ENCODE data around the gene HPCA. TPM values are rescaled to one million over a fixed set of nuclear protein-coding genes. Genes with fewer than 3 reads are reported as not detected.

HPCA gene
- total RNA-seq, 4 donors from 2014 or later = not detected

DNA sequence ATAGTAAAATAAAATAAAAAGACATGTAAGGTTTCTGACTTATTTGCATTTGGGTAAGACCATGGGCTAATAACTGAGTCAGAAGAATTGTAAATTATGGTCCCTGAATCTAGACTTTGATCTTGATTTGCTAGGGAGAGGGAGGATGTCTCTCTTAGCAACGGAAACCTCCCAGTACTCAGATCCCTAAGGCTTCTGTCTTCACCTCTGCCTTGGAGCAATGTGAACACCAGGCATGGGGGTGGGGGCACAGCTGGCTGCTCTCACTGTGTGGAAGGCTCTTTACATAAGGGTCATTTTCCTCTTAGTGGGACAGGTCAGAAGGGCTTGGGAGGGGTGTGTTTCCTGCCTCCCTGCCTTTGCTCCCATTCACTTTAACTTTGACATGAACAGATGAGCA, 31.9 kb downstream of the HPCA start:
- no peaks in the 10 kb centered on the region for H3K4me1 ChIP-seq
- no peak for DNase-seq
- no peaks in the 10 kb centered on the region for H3K36me3 ChIP-seq
- H3K4me3 ChIP-seq = no peak overlapping the region
- 47% methylated on average over 1 of the region's 1 CpG for WGBS, 2 donors
- no peaks in the 10 kb centered on the region for H3K9me3 ChIP-seq
- intact Hi-C loops (cut with DNase I) = no loop called here
- no peak overlapping the region for H3K27ac ChIP-seq
- TF ChIP-seq POLR2A (IDR thresholded peaks at IDR 0.05) = no peak
- TF ChIP-seq, protein P1, sequence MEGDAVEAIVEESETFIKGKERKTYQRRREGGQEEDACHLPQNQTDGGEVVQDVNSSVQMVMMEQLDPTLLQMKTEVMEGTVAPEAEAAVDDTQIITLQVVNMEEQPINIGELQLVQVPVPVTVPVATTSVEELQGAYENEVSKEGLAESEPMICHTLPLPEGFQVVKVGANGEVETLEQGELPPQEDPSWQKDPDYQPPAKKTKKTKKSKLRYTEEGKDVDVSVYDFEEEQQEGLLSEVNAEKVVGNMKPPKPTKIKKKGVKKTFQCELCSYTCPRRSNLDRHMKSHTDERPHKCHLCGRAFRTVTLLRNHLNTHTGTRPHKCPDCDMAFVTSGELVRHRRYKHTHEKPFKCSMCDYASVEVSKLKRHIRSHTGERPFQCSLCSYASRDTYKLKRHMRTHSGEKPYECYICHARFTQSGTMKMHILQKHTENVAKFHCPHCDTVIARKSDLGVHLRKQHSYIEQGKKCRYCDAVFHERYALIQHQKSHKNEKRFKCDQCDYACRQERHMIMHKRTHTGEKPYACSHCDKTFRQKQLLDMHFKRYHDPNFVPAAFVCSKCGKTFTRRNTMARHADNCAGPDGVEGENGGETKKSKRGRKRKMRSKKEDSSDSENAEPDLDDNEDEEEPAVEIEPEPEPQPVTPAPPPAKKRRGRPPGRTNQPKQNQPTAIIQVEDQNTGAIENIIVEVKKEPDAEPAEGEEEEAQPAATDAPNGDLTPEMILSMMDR (IDR thresholded peaks at IDR 0.05) = no peak
- H3K27me3 ChIP-seq = peaks cover 0 to 44% (median 0%) of the 10 kb centered on the region in 4 donors

DNA sequence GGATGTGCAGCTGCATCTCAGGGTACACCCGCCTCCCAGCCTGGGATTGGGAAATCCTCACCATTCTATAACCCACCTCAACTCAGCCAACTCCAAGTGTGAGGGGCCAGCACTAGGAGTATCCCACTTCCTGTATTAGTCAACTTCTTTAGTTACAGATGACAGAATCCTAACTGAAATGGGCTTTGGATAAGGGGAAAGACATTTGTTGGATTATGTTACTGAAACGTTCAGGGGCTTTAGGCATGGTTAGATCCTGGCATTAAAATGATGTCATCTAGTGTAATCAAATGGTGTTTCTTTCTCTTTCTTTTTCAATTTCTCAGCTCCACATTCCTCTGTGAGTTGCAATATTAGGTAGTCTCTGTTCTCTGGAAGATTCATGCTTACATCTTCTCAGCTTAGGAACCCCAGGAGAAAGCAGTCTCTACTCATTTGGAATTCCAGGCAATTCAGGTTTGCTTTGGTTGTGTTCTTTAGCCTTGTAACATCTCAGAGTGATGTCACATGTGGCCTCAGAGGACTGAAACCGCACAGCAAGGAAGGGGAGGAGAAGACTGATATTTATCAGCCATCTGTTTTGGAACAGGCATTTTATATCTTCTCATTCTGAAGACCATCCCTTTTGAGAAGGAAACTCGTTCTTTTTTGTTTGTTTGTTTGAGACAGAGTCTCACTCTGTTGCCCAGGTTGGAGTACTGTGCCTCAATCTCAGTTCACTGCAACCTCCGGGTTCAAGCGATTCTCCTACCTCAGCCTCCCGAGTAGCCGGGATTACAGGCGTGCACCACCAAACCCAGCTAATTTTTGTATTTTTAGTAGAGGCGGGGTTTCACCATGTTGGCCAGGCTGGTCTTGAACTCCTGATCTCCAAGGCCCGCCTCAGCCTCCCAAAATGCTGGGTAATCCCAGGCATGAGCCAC, 33.8 kb downstream of the HPCA start:
- WGBS, 2 donors = 71 to 82% methylated on average over 8 to 11 of the region's 11 CpGs
- DNase-seq = no peak
- intact Hi-C loops (cut with DNase I) = loop anchor here (10.0 kb wide), 1 partner anchor 165 kb away; the partner anchor contains the start of gene AZIN2
- Histone ChIP-seq H3K9me3 (no peaks in the 10 kb centered on the region), H3K4me1 (peaks cover 5 to 7% (median 5%) of the 10 kb centered on the region in 3 donors), H3K36me3 (no peaks in the 10 kb centered on the region), H3K27me3 (peaks cover 0 to 62% (median 2%) of the 10 kb centered on the region in 4 donors), H3K27ac (no peak overlapping the region), H3K4me3 (no peak overlapping the region)
- no peak for TF ChIP-seq POLR2A (IDR thresholded peaks at IDR 0.05)
- TF ChIP-seq, protein P1 (IDR thresholded peaks at IDR 0.05) = no peak

DNA sequence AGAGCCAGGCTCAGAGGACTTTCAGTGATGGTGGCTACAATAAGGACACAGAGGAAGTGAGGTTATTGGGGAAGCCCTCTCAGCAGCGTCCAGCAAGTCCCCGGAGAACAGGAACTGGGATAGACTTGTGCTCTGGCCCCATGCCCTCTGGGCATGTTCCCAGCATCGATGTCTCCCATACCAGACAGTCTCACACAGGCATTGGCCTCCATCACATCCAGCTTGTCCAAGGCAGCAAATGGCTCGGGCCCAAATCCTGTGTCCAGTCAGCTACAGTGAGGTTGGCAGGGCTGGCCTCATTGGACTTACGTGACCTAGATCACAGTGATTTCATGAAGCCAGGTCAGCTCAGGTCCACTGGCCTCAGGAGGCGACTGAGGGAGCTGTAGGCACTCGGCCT, 34.5 kb downstream of the HPCA start:
- DNase-seq = no peak
- 60 to 70% methylated on average over 6 to 7 of the region's 7 CpGs for WGBS, 2 donors
- Histone ChIP-seq H3K27me3 (peaks cover 0 to 70% (median 2%) of the 10 kb centered on the region in 4 donors), H3K27ac (no peak overlapping the region), H3K4me1 (peaks cover 8 to 14% (median 12%) of the 10 kb centered on the region in 3 donors), H3K4me3 (no peak overlapping the region), H3K36me3 (no peaks in the 10 kb centered on the region), H3K9me3 (no peaks in the 10 kb centered on the region)
- intact Hi-C loops (cut with DNase I) = loop anchor here (10.0 kb wide), 1 partner anchor 164 kb away; the partner anchor contains the start of gene AZIN2
- no peak for TF ChIP-seq POLR2A (IDR thresholded peaks at IDR 0.05)
- TF ChIP-seq, protein P1 (IDR thresholded peaks at IDR 0.05) = no peak

DNA sequence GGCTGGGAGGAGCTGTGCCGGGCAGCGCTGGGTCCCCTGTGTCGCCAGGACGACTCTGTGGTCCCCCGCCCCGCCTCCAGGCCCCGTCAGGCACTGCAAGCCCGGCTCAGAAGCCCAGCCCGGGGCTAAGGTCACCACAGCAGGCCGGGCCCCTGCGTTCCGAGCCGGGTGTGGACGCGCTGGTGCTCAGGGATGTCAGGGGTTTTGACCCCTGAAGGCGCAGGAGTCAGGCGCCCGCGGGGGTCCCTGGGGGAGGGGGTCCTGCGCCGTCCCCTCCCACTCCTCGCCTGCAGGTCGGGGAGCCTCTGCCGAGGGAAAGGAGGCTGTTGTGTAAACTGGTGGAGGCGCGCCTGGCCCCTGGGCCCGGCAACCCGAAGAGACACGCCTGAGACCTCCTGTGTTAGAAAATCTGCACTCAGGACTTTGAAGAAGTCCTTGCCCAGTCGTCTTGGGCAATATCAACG, 38.6 kb downstream of the HPCA start:
- H3K9me3 ChIP-seq = no peaks in the 10 kb centered on the region
- peaks cover 8 to 17% (median 12%) of the 10 kb centered on the region in 3 donors for H3K4me1 ChIP-seq
- no peaks in the 10 kb centered on the region for H3K36me3 ChIP-seq
- peaks cover 0 to 49% (median 2%) of the 10 kb centered on the region in 4 donors for H3K27me3 ChIP-seq
- no peak for DNase-seq
- intact Hi-C loops (cut with DNase I) = loop anchor here (10.0 kb wide), 1 partner anchor 160 kb away; the partner anchor contains the start of gene AZIN2
- H3K27ac ChIP-seq = no peak overlapping the region
- WGBS, 2 donors = 0 to 13% methylated on average over 1 to 10 of the region's 31 CpGs
- H3K4me3 ChIP-seq = peak overlapping the region in 1 of 4 donors; percentile 41
- TF ChIP-seq, protein P1 (IDR thresholded peaks at IDR 0.05) = peak in 1 of 6 experiments; percentile 16
- TF ChIP-seq POLR2A (IDR thresholded peaks at IDR 0.05) = no peak

Data from esophagus squamous epithelium (tissue), 5 donors.